Fibroblast of mammary gland (primary cell): ENCODE results near the gene NDUFS7.
A peak's percentile ranks its signal among the peaks of the same experiment; 100 is the strongest.

Experiments
- DNase-seq: peaks from one replicate; pipeline ENCODE4 v3.0.0-alpha.2; 2010; ENCODE audit warnings: low read depth
- H3K4me3 ChIP-seq: 2 replicates; pipeline ENCODE4 v1.5.1; 2011; ENCODE audit warnings: low read depth, mild to moderate bottlenecking, low read length, moderate library complexity; ENCODE audit not compliant: control insufficient read depth
- CTCF ChIP-seq: conservative IDR thresholded peaks from 2 replicates; pipeline ENCODE4 v1.5.1; 2011; ENCODE audit warnings: low read depth, low read length, inconsistent platforms; ENCODE audit not compliant: control insufficient read depth, insufficient read depth

NDUFS7 gene

DNA sequence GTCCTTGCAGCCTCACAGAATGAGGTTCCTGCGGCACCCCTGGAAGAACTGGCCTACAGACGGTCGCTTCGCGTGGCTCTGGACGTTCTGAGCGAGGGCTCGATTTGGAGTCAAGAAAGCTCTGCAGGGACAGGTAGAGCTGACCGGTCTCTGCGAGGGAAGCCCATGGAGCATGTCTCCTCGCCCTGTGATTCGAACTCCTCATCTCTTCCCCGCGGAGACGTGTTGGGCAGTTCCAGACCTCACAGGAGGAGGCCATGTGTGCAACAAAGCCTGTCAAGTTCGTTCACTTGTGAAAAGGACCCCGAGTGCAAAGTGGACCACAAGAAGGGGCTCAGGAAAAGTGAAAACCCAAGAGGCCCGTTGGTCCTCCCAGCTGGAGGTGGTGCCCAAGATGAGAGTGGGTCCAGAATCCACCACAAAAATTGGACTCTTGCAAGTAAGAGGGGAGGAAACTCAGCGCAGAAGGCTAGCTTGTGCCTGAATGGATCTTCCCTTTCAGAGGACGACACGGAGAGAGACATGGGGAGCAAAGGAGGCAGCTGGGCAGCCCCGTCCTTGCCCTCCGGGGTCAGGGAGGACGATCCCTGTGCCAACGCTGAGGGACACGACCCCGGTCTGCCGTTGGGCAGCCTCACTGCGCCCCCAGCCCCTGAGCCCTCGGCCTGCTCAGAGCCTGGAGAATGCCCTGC is 23.4 kb upstream of the NDUFS7 start:
- DNase-seq: no peak
- TF ChIP-seq CTCF: no peak
- H3K4me3 ChIP-seq: no peak overlapping the region

DNA sequence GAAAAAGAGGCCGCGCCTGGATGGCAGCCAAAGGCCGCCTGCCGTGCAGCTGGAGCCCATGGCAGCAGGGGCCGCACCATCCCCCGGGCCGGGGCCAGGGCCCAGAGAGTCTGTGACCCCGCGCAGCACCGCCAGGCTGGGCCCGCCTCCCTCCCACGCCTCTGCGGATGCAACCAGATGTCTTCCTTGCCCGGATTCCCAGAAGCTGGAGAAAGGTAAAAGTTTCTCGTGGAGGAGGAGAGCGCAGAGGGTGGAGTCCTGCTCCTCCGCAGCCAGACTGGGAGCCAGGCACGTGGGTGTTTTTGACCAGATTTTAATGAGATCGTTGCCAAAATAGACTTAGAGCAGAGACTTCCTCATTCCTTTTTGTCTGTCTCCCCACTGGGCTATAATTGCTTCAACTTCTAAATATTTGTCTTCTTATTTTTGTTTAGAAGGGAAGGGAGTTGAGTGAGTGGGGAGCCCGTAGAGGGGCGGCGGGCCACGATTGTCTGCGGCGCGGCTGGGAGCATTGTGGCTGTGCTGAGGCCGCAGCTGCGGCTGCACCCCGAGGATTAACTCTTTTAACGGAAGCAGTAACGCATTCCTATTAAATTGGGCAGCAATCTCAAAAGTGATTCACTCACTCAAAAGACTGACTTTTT is 22.8 kb upstream of the NDUFS7 start:
- TF ChIP-seq CTCF: no peak
- H3K4me3 ChIP-seq: peak overlapping the region; percentile 34
- DNase-seq: peak; percentile 90

DNA sequence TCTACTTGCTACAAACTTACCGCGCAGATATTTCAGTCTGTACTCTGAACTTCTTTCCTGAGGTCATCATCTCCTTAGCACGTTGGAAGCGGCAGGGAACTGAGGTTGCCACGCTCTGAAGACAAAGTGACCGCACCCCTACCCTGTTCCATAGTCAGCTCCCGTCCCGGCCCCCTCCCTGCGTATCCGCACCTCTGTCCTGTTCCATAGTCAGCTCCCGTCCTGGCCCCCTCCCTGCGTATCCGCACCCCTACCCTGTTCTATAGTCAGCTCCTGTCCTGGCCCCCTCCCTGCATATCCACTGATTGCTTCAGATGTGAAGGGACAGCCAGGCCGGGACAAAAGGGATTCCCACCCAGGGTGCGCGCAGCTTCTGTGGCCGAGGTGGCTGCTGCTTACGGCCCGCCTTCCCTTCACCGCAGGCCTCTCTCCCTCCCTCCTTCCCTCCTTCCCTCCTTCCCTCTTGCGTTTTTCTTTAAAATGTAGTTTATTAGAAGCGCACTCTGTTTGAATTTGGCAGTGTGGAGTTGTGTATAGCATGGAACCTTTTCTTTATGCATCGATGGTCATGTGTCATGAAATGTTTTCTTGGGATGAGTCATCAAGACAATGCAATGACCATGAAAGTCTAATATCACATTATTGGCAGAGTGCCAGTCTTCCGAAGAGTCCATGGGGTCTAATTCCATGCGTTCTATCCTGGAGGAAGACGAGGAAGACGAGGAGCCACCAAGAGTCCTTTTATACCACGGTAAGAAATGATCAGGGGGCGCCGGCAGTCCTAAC is 21.9 kb upstream of the NDUFS7 start:
- no peak for TF ChIP-seq CTCF
- peak; percentile 83 for DNase-seq
- H3K4me3 ChIP-seq: peak overlapping the region; percentile 34

DNA sequence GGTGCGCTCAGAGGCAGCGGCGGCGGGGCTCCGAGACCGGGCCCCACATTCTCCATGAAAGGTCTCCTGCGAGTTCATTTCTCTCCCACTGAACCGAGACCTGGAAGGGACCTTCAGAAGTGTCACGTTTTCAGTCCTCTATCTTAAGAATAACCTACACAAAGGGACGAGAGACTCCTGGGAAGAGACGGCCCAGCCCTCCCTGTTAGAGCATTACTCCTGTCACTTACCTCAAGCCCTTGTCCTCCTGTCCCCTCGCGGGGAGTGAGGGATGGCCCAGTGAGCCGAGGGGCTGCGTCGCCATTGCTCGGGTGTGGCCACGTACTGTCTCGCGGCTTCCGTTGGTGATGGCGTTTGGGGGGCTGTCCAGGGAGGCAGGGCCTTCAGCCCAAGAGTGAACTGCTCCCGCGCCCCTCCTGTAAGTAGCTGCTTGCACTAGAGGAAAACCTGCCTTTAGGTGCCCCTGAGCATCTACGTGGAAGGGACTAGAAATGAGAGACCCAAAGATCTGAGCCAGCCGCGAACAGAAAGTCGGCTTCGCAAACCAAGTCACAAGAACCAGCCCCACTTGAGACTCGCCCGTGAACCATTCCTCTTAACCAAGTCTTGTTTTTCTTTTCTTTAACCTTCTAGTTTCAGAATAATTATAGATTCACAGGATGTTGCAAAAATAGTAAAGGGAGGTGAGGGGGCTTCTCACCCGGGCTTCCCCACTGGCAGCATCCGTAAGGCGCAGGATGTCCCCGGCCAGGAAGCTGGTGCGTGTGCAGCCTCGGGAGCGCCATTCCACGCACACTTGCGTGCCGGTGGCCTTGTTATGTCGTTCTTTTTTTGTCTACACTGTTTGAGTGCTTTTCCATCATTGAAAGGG is 21.1 kb upstream of the NDUFS7 start:
- H3K4me3 ChIP-seq: no peak overlapping the region
- no peak for DNase-seq

DNA sequence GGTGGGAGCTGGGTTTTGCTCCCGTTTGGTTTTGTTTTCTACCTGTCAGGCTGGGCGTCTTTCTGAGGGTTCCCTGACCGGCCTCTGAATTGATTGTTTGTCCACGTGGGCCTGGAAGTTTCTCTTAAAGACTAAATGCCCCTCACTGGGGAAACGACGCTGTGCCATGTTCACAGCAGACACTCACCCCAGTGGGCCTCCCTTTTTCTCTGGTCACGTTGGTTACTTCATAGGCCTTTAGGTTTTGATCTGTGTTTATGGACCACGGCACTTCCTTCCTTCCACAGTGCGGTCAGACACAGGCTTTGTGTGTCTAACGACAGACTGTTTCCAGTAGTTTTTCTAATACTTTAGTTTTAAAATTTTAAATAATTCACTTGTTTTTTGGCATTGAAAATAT is 20.1 kb upstream of the NDUFS7 start:
- TF ChIP-seq CTCF: no peak
- no peak overlapping the region for H3K4me3 ChIP-seq
- no peak for DNase-seq

More for the DNA sequence above, 21.1 kb upstream of the NDUFS7 start:
- no peak for TF ChIP-seq CTCF

DNA sequence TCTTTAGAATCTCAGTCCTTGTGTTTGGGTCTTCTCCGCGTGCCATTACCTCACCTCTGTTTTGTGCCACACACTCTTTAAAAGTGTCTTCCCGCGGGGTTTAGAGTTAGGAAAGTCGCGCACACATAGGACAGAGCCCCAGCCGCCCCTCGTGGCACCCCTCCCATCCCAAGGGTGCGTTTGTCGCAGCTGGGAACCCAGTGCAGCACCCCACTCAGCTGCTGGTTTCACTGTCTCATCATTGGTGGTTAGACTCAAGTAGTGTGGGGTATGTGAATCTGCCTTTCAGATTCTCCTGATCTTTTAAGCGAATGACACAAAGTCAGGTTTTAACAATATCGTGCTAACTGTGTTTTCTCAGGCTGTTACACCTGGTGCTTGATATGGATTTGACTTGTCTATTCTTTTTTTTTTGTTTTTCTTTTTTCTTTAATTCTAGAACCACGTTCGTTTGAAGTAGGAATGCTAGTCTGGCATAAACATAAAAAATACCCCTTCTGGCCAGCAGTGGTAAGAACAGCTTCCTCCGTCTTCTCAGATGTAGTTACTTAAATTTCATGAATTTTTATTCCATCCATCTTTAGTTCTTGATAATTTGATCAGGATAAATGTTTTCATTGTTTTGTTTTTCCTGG is 19.5 kb upstream of the NDUFS7 start:
- peak; percentile 19 for DNase-seq
- peak; percentile 29 for TF ChIP-seq CTCF
- no peak overlapping the region for H3K4me3 ChIP-seq
